HG02970 (cell line): ENCODE results near the gene ATP9A.

ENCODE experiments used
- ATAC-seq: cut with Tn5 transposase; IDR thresholded peaks from one replicate; pipeline ENCODE4 v1.9.1; 2021; ENCODE audit warnings: mild to moderate bottlenecking, moderate library complexity, moderate number of reproducible peaks; ENCODE audit not compliant: unreplicated experiment, low FRiP score

ATP9A gene

DNA sequence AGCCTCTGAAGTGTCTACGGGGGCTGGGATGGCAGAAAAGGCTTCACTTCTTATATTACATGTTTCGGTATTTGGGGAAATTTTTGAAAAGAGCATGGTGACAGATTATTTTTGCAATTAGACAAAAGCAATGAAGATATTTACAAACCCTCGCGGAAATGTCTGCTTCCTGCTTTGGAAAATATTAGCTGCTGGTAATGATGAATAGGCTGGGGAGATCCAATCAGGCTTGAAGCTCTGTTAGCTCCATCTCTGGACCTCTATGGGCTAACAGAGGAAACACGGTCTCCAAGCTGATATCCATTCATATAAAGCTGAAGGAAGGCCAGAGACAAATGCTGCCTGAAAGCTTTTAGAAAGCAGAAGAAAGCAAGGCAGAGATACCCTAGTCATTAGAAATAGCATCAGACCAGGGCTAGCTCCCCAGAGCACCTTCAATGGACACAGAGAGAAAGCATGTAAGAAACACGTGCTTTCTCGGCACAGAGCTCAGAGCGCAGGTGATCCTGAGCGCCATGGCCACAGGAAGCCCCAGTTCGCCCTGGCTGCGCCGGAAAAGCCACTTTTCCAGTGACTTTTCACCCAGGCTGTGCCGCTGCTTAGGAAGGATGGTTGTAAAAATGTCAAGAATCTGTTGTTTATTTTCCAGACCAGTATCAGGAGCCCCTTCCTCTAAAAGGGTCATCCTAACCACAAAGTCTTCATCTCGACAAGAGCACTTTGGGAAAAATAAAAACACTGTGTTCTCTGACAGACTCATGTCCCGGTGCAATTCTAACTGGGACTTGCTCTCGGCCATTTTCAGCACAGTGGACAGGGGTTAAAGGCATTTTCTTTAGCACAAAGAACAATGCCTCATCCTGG, 157.2 kb downstream of the ATP9A start:
- ATAC-seq = no peak

DNA sequence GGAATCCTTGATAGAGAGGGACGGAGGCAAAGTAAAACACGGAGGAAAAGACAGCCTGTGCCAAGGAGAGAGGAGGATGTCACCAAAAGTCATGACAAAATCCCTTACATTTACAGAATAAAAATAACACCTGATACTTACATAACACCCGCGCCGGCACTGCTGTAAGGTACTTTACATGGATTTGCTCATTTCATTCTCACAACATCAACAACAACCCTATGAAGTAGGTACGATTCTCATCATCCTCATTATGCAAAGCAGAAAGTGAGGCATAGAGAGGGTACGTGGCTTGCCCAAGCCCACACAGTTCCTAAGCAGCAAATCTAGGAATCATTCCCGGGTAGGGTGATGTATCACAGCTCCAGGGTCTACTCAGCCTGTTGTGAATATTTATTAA, 158.1 kb downstream of the ATP9A start:
- no peak for ATAC-seq

DNA sequence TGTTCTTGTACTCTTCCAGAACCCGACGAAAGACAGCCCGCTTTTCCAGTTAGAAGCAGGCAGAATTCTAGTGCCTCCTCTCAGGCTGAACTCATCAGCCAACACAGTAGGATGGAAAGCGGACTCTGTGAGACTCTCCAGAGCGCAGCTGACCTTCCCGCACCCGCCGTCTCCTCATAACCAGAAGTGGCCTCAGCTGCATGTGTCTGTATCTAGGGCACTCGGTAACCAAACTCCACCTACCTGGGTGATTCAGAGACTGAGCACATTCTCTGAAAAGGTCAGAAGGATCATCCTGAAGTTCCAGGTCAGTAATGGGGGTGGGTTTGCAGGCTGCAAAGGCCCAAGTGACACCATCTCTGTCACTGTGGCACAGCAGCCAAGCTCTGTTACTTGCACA, 158.9 kb downstream of the ATP9A start:
- ATAC-seq = no peak

DNA sequence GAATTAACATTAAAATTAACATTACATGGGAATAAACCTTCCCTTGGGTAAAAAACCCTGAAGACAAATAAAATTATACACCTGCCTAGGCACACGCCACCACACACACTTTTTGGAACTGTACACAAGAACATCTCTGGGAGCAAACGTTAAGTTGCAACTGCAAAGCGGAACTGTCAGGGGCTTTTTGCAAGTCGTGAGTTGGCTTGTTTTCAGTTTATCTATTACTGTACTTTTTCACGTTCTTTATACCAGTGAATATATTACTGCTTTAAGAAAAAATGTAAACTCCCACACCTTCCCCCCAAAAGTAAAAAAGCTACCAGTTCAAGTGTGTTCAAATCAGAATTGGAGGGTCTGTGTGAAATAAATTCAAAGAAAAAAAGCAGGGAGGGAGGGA, 160.1 kb downstream of the ATP9A start:
- no peak for ATAC-seq

DNA sequence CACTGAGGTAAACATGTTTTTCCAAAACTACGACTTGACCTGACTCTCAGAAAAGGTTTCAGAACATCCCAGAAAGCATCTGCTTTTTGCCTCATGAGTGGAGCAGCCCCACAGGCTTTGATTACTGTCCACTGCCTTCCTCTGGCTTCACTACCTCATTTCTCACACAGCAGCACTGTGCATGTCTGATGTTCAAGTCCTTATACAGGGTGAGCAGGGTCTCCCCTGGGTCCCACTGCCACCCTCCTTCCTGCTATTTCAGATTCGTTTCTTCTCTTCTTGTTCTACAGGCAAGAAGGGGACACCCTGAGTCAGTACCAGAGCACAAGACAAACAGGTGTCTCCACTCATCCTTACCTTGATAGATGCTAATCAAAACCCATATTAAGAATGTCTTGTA, 161.0 kb downstream of the ATP9A start:
- ATAC-seq = no peak

DNA sequence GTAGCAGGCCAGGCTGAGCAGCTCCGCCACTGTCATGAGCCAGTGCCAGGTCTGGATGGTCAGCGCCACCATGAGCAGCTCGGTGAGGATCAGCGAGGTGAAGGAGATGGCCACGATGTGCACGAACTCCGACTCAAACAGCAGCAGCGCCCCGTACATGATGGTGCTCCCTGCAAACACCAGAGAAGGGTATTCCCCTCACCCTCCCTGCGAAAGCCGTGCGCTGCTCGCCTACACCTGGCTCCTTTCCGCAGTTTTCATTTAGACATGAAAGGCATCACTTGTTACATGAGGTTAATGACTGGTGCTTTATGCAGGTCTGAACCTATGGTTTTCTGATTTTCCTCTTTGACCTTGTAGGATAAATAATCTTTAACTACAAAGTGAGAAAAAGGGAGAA, 163.3 kb downstream of the ATP9A start:
- ATAC-seq = no peak

DNA sequence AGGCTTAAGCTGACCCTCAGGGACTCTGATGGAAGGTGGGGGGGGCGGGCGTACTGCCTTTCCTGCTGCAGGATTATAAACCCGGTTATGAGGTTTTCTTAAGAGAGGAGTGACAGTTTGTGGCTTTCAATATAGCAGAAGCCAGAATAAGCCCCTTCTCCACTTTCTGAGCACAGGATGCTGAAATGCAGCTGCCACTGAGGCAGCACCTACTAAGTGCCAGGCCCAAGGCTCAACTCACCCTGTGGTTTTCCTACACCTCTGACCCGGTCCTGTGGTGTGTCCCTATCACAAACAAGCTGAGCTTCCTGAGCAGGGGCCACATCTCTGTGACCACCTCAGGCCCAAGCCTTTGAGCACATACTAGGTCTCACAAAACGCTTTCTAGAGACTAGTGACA, 166.1 kb downstream of the ATP9A start:
- ATAC-seq = no peak

DNA sequence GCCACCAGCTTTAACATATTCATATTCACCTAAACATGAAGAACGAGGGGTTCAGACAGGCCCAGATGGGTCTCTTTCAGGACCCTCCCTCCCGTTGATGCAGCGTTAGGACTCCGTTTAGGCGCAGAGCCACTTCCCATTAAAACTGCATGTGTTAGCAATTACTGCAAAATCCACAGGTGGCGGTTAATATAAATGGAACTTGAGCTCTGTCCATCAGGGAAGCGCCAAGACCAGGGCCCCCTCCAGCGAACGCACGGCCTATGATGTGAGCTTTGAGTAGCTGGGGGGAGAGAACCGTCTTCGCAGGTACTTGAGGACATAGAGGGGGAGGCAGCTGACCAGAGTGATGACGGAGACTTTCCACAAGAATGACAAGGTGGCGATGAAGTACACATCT, 167.2 kb downstream of the ATP9A start:
- ATAC-seq = no peak

DNA sequence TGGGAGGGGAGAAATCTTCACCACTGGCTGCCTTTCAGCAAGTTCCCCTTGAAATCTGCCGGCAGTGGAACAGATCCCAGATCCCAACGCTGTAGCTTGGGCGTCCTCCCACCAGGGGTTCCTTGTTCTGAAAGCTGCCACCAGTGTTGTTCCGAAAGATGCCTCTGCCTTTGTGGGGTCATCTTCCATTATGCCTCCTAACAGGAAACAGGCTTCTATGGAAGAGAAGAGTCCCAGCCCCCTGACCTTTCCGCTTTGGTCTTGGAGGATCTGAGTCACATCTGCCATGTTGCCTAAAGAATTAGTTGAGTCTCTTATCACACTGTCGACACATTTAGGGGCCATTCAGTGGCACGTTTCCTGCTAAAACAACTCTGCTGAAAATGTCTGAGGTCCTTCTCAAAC, 168.2 kb downstream of the ATP9A start:
- no peak for ATAC-seq

DNA sequence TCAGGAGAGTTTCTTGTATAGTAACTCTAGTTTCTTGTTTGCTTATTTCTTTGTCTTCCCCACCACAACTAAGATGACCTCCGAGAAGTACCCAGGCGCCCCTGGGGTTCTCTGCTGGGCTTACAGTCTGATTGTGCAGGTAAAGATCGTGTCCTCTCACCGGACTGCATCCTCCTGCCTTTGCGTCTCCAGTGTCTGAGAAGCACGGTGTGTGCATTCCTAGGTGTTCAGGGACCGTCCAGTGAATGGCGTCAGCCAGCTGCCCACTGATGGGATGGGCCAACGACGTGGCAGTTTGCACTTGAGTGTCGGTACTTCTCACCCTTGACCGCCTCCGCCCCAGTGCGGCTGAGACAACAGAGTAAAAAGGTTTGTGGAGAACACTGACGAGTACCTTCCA, 169.6 kb downstream of the ATP9A start:
- no peak for ATAC-seq

DNA sequence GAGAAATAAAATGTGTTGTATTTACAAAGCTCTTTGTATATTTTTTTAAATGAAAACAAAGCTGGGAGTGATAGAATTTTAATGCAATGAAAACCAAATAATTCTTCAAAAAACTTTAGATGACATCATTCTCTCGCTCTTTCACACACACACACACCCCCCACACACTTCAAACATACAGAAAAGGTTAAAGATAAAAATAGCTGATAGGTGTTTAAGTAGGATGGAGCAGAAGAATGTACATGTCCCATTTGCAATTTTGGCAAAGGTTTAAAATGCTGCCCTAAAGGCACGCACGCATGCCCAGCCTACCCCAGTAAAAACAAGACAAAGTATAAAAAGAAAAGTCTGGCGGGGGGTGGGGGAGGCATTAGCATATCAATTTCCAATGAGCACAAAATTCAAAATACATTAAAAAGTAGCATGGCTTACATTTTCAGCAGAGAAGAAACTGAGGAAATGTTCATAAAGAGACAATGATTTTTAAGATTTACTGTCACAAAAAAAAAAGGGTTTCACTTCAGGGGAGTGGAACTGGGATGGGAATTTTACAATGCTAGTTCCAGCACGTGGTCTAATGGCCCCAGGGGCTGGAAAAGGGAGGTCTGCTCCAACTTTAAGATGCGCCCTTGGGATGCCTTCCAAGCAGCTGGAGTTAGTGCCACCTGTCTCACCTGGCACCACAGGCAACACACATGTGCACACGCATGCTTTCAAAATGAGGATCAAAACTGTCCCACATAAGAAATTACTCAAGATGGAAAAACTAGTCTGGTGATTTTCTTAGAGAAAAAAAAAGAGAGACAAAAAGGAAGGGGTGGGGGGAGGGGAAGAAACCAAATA, 170.6 kb downstream of the ATP9A start:
- ATAC-seq = no peak

DNA sequence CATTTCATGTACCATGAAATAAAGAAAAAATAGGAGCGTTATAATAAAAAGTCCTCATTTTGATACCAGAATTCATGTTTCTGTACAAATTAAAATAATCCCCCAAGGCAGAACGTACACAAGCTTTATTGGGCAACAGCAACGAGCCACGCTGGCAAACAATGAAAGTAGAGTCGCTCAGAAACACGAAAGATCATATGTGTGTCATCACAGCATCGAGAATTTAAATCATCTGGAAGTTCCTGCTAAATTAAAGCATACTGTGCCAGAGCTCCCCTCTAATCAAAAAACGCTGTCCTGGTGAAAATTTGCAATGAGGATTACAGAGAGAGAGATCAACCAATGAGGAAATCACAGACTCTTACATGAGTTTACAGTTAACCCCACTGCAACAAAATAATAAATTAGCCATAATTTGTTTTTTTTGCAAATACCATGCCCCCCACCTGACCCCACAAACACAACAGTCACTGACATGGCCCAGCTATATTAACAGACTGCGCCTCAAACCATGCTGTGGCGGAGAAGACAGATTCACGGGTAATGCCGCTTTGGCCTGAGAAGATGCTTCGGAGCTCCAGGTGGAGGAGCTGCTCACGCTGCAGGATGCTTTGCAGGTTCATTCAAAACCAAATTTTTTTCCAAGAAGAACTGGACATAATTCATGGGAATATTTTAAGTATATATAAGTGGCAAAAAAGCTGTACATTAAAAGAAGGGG, 171.4 kb downstream of the ATP9A start:
- no peak for ATAC-seq

DNA sequence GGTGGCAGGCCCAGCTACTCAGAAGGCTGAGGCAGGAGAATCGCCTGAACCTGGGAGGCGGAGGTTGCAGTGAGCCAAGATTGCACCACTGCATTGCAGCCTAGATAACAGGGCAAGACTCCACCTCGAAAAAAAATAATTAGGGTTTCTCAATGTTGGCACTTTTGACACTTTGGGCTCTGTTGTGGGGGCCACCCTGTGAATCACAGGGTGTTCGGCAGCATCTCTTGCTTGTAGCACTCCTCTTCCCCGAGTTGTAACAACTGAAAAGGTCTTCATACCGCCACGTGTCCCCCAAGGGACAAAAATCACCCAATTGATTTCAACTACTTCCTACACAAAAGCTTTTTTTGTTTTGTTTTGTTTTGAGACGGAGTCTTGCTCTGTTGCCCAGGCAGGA, 172.4 kb downstream of the ATP9A start:
- no peak for ATAC-seq

DNA sequence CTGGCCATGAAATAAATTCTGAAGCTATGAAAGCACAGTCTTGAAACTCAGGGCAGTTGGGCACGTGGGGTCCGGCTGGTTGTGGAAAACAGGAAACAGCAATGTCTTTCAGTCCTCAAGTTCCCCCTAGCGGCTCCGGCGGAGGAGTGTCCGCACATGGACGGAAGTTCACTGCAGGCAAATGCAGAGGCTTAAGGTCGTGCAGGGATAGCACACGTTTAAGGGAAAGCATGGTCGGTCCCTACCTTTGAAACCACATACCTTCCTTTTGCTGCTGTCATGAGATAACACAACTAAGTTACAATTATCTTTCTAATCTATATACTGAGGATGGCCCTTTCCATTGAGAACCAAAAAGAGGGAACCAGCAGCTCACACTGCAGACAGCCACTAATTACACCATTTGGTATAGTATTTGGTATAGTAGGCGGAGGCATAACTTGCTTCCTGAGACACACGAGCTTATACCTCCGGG, 173.1 kb downstream of the ATP9A start:
- ATAC-seq = peak; percentile 55

DNA sequence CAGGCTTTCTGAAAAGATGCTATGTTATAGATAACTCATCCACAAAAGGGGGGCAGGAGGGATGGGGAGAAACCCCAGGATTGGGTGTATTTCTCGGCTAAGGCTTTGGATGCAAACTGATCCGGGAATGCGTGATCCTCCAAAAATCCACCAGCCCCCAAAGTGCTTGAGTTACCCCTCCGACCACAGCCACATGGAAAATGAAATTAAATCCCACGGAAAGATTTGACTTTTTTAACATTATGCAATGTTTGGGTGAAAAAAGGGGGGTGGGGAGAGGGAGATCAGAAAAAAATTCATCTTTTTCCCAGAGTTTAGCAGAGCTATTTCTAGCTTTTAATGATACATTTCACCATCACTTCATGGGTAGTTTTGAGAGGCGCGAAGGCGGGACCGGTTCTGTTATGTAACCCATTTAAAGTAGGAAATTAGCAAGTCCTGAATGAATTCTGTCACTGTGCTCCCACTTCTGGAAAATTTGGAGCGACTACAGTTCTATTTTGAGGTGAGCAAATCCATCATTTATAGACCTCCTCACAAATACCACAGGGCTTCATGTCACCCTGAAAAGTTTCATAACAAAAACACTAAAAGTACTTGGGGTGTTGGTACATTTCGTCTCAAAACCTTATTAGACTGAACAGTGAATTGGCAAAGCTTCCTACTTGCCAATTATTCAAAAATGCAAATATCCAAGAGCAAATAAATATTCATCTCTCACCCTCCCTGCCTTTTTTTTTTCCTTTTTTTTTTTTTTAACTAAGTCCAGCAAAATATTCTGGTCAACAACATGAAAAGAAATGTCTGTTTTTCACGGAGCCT, 173.7 kb downstream of the ATP9A start:
- ATAC-seq = no peak

DNA sequence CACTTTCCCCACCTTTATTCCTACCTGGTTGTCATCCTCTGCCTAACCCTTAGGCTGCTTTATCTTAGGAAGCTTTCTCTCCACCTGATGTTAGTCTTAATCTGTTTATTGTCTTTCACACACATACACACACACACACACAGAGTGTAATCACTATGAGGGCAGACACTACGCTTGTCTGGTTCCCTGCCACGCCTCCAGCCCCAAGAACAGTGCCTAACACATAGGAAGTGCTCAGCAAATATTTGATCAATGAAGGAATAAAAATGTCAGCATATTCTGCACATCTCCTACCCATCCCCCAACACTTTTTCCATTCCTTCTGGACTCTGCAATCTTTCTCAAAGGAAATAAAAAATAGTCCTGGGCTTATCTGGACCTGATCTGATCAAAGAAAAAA, 174.6 kb downstream of the ATP9A start:
- no peak for ATAC-seq

DNA sequence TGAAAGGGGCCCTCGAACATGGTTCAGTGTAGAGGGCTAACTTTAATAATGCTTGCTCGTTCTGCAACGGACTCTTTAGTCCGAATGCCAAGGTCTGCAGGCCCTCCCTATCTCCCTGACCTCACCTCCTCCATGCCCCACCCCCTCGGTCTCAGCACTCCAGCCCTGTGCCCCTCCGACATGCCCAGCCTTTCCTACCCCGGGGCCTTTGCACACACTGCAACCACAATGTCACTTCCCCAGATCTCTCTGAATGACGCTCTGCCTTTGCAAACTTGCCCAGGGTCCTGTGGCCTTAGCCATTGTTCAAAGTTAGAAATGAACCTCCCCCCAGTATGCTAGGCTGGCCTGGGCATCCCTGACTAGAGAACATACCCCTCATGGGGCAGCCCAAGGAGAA, 175.6 kb downstream of the ATP9A start:
- ATAC-seq = no peak

DNA sequence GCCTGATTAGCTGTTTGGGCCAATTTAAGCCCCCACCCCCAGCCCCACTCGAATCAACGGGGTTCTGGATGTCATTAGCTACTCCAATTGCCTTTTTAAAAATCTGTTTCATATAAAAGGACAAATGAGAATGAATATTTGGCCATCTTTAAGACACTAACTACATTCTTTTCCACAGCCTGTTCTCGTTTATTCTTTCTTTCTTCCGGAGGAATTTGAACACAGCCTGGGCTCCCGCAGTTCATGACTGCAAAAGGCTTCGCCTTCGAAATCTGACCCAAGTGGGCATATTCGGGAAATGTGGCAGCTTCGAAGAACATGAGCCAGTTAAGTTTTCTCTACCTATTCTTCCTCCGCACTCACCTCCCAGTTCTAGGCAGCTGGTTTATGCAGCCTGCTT, 176.3 kb downstream of the ATP9A start:
- no peak for ATAC-seq

DNA sequence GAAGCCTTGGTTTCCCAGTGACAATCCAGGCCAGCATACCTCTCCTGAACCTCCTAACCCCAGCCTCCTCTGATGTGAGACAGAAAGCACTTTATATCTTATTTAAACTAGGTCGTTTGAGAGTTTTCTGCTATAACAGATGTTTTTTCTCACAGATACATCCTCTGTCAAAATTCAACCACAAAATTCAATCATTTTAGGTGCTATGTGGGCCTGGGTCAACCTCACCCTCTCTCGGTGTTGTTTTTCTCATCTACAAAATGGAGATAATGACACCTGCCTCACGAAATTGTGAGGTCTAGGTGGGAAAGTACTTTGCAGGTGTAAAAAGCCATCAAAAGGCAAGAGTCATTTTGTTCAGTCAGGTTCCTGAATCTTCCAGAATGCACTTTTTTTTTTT, 179.4 kb downstream of the ATP9A start:
- no peak for ATAC-seq

DNA sequence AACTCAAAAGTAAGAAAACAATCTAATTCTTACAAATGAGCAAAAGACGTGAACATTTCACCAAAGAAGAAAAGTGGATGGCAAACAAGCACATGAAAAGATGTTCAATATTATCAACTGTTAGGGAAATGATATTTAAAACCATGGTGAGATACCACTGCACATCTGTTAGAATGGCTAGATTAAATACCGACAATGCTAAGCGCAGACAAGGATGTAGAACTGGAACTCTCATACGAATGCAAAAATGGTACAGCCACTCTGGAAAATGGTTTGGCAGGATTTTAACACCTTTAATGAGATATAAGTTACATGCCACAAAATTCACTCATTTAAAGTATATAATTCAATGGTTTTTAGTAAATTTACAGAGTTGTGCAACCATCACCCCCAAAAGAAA, 181.0 kb downstream of the ATP9A start:
- no peak for ATAC-seq
